Upper lobe of left lung (tissue), 6 donors: Measurements from ENCODE around the gene TMTC2. TPM values are rescaled to one million over a fixed set of nuclear protein-coding genes. Genes with fewer than 3 reads are reported as not detected.

Experiments
- ATAC-seq, 2 donors: fragments of 200-7000 bp; cut with Tn5 transposase; one replicate each; pipeline ENCODE4 v1.9.1; 2022; ENCODE audit warnings: mild to moderate bottlenecking in 2 of 2, moderate library complexity in 2 of 2; ENCODE audit not compliant: low FRiP score in 2 of 2
- DNase-seq, 2 donors: peaks; one replicate each; pipeline ENCODE4 v3.0.0-alpha.2; 2019 to 2020
- H3K27ac ChIP-seq, 4 donors: fragments of 200-600 bp; sonication (generic); one replicate each; pipeline ENCODE4 v1.5.1; 2016 to 2019
- H3K27me3 ChIP-seq, 4 donors: fragments of 200-600 bp; sonication (generic); one replicate each; pipeline ENCODE4 v1.5.1; 2017 to 2019
- H3K36me3 ChIP-seq, 4 donors: fragments of 200-600 bp; sonication (generic); one replicate each; pipeline ENCODE4 v1.5.1; 2016 to 2019
- H3K4me1 ChIP-seq, 4 donors: fragments of 200-600 bp; sonication (generic); one replicate each; pipeline ENCODE4 v1.5.1; 2018 to 2019
- H3K4me3 ChIP-seq, 4 donors: fragments of 200-600 bp; sonication (generic); one replicate each; pipeline ENCODE4 v1.5.1; 2017 to 2019; ENCODE audit warnings: mild to moderate bottlenecking in 2 of 4, moderate library complexity in 1 of 4
- H3K9me3 ChIP-seq, 4 donors: fragments of 200-600 bp; sonication (generic); one replicate each; pipeline ENCODE4 v1.5.1; 2018 to 2019
- EP300 ChIP-seq, 4 donors: sonication (generic); formaldehyde crosslinking; IDR thresholded peaks; one replicate each; pipeline ENCODE4 v1.5.1; 2017; ENCODE audit warnings: antibody characterized with exemption in 4 of 4, control low read depth in 2 of 4
- POLR2A ChIP-seq, 4 donors: fragments of 450-650 bp; IDR thresholded peaks; one replicate each; pipeline ENCODE4 v1.5.1; 2016 to 2017; ENCODE audit warnings: antibody characterized with exemption in 4 of 4, mild to moderate bottlenecking in 2 of 4
- POLR2AphosphoS5 ChIP-seq, 2 donors: sonication (generic); formaldehyde crosslinking; IDR thresholded peaks; one replicate each; pipeline ENCODE4 v1.5.1; 2017; ENCODE audit warnings: antibody characterized with exemption in 2 of 2
- WGBS, 2 donors: methylation state at CpG; one replicate each; pipeline ENCODE4 v1.1.5; 2017 to 2018; 5-methylcytosine and 5-hydroxymethylcytosine counted together
- total RNA-seq, 6 donors: library from RNA; depleted of rRNA in 4 of 6; stranded (reverse); fragments of >200 nt in 4 of 6; gene quantifications; one replicate each; pipeline versions ENCODE4 v1.1.0 to v1.2.1, GENCODE V29; 2016 to 2021
- TF ChIP-seq, protein P1 (sequence below), 6 experiments: fragments of 450-650 bp in 4 of 6; fragments of 200-600 bp in 2 of 6; sonication (generic) in 2 of 6; IDR thresholded peaks; one replicate each; pipeline ENCODE4 v1.5.1; 2016 to 2019; ENCODE audit warnings: antibody characterized with exemption in 6 of 6
- donor health status: DM: no; HTN: no; CAD: no; lungs with moderate emphysema.
- donor health status: DM: no; HTN: yes; CAD: no; lungs with severe emphysema.

TMTC2 gene
- total RNA-seq, 6 donors from 2014 or later: 21.2 to 37.7 (median 26.8) TPM

DNA sequence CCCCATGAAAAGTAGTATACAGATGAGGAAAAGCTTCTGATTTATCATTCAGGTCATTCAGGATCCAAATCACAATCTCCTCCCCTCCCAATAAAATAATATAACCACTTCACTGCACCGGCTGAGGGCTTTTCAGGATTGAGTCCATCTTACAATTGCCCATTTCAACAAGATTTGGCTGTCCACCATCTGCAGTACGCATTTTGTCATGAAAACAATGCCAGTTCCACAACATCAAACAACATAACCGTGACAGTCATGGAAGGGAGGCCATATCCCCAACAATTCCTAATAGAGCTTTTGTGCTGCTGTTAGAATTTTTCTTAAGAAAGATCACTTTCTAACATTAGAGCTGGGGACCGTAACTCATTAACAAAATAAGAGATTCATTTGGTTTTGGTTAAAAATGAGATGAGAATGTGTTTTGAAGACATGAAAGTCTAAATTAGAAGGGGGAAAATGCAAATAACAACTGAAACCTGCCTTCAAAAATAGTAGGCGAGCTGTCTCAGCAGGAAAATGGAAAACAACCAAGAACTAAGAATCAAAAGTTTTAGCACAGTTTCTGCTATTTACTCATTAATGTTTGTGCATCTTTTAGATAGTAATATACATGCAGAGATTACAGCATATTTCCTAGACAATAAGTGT, 38.3 kb upstream of the TMTC2 start:
- no peak for DNase-seq
- no peaks in the 10 kb centered on the region for H3K4me1 ChIP-seq
- H3K27ac ChIP-seq: no peak overlapping the region
- WGBS, 2 donors: 88 to 90% methylated on average over 5 of the region's 5 CpGs
- no peaks in the 10 kb centered on the region for H3K9me3 ChIP-seq
- TF ChIP-seq, protein P1, sequence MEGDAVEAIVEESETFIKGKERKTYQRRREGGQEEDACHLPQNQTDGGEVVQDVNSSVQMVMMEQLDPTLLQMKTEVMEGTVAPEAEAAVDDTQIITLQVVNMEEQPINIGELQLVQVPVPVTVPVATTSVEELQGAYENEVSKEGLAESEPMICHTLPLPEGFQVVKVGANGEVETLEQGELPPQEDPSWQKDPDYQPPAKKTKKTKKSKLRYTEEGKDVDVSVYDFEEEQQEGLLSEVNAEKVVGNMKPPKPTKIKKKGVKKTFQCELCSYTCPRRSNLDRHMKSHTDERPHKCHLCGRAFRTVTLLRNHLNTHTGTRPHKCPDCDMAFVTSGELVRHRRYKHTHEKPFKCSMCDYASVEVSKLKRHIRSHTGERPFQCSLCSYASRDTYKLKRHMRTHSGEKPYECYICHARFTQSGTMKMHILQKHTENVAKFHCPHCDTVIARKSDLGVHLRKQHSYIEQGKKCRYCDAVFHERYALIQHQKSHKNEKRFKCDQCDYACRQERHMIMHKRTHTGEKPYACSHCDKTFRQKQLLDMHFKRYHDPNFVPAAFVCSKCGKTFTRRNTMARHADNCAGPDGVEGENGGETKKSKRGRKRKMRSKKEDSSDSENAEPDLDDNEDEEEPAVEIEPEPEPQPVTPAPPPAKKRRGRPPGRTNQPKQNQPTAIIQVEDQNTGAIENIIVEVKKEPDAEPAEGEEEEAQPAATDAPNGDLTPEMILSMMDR (IDR thresholded peaks at IDR 0.05): no peak
- TF ChIP-seq POLR2A (IDR thresholded peaks at IDR 0.05) (no peak), POLR2AphosphoS5 (IDR thresholded peaks at IDR 0.05) (no peak), EP300 (IDR thresholded peaks at IDR 0.05) (no peak)
- no peak overlapping the region for H3K4me3 ChIP-seq
- H3K27me3 ChIP-seq: no peaks in the 10 kb centered on the region
- no peaks in the 10 kb centered on the region for H3K36me3 ChIP-seq
- no peak for ATAC-seq

DNA sequence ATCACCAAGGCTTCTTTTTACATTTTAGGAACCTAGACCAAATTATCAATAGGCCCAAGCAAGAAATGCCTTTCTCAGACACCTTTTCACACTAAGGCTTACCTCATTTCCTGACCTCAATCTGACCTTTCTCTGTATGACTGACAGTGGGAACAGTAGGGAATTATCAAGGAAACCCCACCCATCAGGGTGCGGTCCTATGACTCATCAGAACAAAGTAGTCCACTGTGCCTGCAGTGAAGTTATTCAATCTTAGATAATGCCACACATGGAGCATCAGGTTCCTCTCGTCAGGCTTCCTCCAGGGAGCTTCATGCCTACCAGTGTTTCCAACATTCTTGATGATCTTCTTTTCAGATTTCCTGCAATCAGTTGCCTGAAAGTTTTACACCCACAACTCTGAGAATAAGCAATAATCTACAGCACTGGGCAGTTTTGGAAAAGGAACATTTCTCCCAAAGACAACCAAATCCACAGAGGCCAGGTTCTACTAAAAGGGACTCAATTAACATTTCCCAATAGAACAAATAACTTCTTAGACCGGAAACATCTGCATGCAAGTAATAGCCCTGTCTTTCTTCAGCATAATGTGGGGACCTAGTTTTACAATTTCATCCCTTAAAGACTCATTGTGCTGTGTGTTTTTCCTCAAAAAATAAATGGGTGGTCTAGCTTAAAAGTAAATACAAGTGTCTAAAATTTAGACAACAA, 35.9 kb upstream of the TMTC2 start:
- H3K27me3 ChIP-seq: no peaks in the 10 kb centered on the region
- 57 to 72% methylated on average over 3 of the region's 3 CpGs for WGBS, 2 donors
- H3K9me3 ChIP-seq: no peaks in the 10 kb centered on the region
- peak overlapping the region in 2 of 4 donors; percentile 14 to 17 for H3K27ac ChIP-seq
- TF ChIP-seq POLR2AphosphoS5 (IDR thresholded peaks at IDR 0.05) (peak in 1 of 2 donors; percentile 64), EP300 (IDR thresholded peaks at IDR 0.05) (peak in 2 of 4 donors; percentile 79 to 82), POLR2A (IDR thresholded peaks at IDR 0.05) (no peak)
- TF ChIP-seq, protein P1 (IDR thresholded peaks at IDR 0.05): no peak
- H3K4me3 ChIP-seq: no peak overlapping the region
- ATAC-seq (peak; percentile 49 to 51), DNase-seq (peak in 1 of 2 donors; percentile 40)
- no peaks in the 10 kb centered on the region for H3K4me1 ChIP-seq
- H3K36me3 ChIP-seq: no peaks in the 10 kb centered on the region

DNA sequence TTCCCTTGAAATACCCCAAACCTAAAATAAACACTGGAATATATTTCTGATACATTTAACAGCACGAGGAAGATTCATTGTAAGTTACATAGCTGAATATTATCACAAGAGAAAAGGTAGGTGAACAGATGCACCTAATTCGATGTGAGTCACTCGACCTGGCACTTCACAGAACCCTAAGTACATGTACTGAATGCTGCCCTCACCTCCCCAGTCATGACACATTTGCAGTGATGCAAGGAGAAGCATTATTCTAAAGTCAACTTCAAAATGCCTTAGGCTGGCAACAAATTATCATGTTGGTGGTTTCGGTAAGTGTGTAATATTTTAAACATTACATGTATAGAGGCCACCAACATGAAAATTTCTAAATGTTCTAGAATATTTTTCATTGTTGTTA, 35.2 kb upstream of the TMTC2 start:
- ATAC-seq: no peak

DNA sequence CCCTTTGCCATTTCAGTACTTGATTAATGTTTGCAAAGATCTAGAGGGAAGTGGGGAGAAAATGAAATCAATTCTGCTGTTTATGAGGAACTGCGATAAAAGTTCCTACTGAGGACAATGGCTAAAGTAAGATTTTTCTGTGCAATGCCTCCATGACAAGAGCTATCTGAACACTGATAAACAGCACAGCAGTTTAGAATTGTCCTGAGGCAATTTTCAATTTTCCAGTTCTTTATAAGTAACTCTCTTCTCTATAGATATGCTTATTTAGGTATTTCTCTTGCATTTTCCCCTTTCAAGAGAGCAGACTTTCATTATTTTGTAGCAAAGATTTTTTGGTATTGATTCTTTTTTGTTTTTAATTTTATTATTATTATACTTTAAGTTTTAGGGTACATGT, 34.6 kb upstream of the TMTC2 start:
- TF ChIP-seq POLR2A (IDR thresholded peaks at IDR 0.05) (no peak), EP300 (IDR thresholded peaks at IDR 0.05) (no peak), POLR2AphosphoS5 (IDR thresholded peaks at IDR 0.05) (no peak)
- TF ChIP-seq, protein P1 (IDR thresholded peaks at IDR 0.05): no peak

More for the DNA sequence above, 35.2 kb upstream of the TMTC2 start:
- H3K36me3 ChIP-seq: no peaks in the 10 kb centered on the region
- TF ChIP-seq POLR2AphosphoS5 (IDR thresholded peaks at IDR 0.05) (no peak), EP300 (IDR thresholded peaks at IDR 0.05) (no peak), POLR2A (IDR thresholded peaks at IDR 0.05) (no peak)
- TF ChIP-seq, protein P1 (IDR thresholded peaks at IDR 0.05): no peak
- 88 to 94% methylated on average over 4 of the region's 4 CpGs for WGBS, 2 donors
- H3K4me1 ChIP-seq: no peaks in the 10 kb centered on the region
- H3K9me3 ChIP-seq: no peaks in the 10 kb centered on the region
- DNase-seq: no peak
- no peaks in the 10 kb centered on the region for H3K27me3 ChIP-seq
- H3K4me3 ChIP-seq: no peak overlapping the region
- peak overlapping the region in 1 of 4 donors; percentile 17 for H3K27ac ChIP-seq

More for the DNA sequence above, 34.6 kb upstream of the TMTC2 start:
- Histone ChIP-seq H3K4me1 (no peaks in the 10 kb centered on the region), H3K4me3 (no peak overlapping the region), H3K9me3 (no peaks in the 10 kb centered on the region), H3K27ac (no peak overlapping the region), H3K36me3 (no peaks in the 10 kb centered on the region), H3K27me3 (no peaks in the 10 kb centered on the region)
- ATAC-seq (no peak), DNase-seq (no peak)
- WGBS, 2 donors: 81 to 84% methylated on average over 1 of the region's 1 CpG
